ENCODE measurements around the gene PAFAH1B2.
"Not testable (repeated sequence)": the region's sequence is repeated elsewhere in the genome, so short reads cannot be mapped to it uniquely, and the experiment has no call there.

PAFAH1B2 gene

GRCh38 chr11:117204283-117205080, 60.4 kb downstream of the PAFAH1B2 start:
- Histone ChIP-seq H3K4me2 (no peak overlapping the region), H3K9ac (no peak overlapping the region), H3K4me3 (no peak overlapping the region), H4K20me1 (peaks cover 0 to 22% (median 0%) of the 10 kb centered on the region in 11 experiments; a peak in 3 of 22 replicates), H3K27ac (no peak overlapping the region), H3K4me1 (peaks cover 10 to 19% (median 13%) of the 10 kb centered on the region in 10 experiments; a peak in 15 of 20 replicates), H3K9me3 (replicated peaks in 1 of 11) (no peaks in the 10 kb centered on the region), H3K36me3 (peaks cover 19 to 44% (median 24%) of the 10 kb centered on the region in 11 experiments), H3K27me3 (no peaks in the 10 kb centered on the region)
- no peak for TF ChIP-seq Cebpa-rat (IDR thresholded peaks at IDR 0.05)

GRCh38 chr11:117205211-117205818, 61.2 kb downstream of the PAFAH1B2 start:
- H4K20me1 ChIP-seq: peaks cover 0 to 22% (median 0%) of the 10 kb centered on the region in 11 experiments; a peak in 3 of 22 replicates
- H3K4me2 ChIP-seq: no peak overlapping the region
- no peak overlapping the region for H3K4me3 ChIP-seq
- no peak for TF ChIP-seq Cebpa-rat (IDR thresholded peaks at IDR 0.05)
- H3K36me3 ChIP-seq: peaks cover 20 to 48% (median 26%) of the 10 kb centered on the region in 11 experiments
- no peaks in the 10 kb centered on the region for H3K27me3 ChIP-seq
- H3K9me3 ChIP-seq (replicated peaks in 1 of 11): no peaks in the 10 kb centered on the region
- H3K4me1 ChIP-seq: peaks cover 10 to 19% (median 13%) of the 10 kb centered on the region in 10 experiments; a peak in 15 of 20 replicates
- no peak overlapping the region for H3K27ac ChIP-seq
- no peak overlapping the region for H3K9ac ChIP-seq

- H3K4me2 ChIP-seq; H3K27ac ChIP-seq; H3K27me3 ChIP-seq; H3K4me3 ChIP-seq; H3K9me3 ChIP-seq (replicated peaks in 1 of 11); H3K9ac ChIP-seq: not testable (repeated sequence)
- H3K4me1 ChIP-seq: peaks cover 10 to 14% (median 12%) of the 10 kb centered on the region in 10 experiments; a peak in 15 of 20 replicates
- peaks cover 21 to 56% (median 33%) of the 10 kb centered on the region in 11 experiments for H3K36me3 ChIP-seq
- peaks cover 0 to 22% (median 0%) of the 10 kb centered on the region in 11 experiments; a peak in 3 of 22 replicates for H4K20me1 ChIP-seq
Observed at GRCh38 chr11:117206111-117206510, 62.0 kb downstream of the PAFAH1B2 start.

GRCh38 chr11:117206859-117207258, 62.8 kb downstream of the PAFAH1B2 start:
- not testable (repeated sequence) for H3K4me1 ChIP-seq; H3K9ac ChIP-seq; H3K9me3 ChIP-seq (replicated peaks in 1 of 11); H3K27me3 ChIP-seq; H3K4me2 ChIP-seq; H3K27ac ChIP-seq; H3K4me3 ChIP-seq
- Histone ChIP-seq H4K20me1 (peaks cover 0 to 18% (median 0%) of the 10 kb centered on the region in 11 experiments; a peak in 3 of 22 replicates), H3K36me3 (peaks cover 27 to 64% (median 41%) of the 10 kb centered on the region in 11 experiments)

- H3K4me1 ChIP-seq; H3K9ac ChIP-seq; H3K27ac ChIP-seq; H3K9me3 ChIP-seq (replicated peaks in 1 of 11); H3K4me3 ChIP-seq; H3K4me2 ChIP-seq; H3K27me3 ChIP-seq: not testable (repeated sequence)
- Histone ChIP-seq H3K36me3 (peaks cover 28 to 70% (median 44%) of the 10 kb centered on the region in 11 experiments), H4K20me1 (peaks cover 0 to 16% (median 0%) of the 10 kb centered on the region in 11 experiments; a peak in 3 of 22 replicates)
Observed at GRCh38 chr11:117207481-117207880, 63.4 kb downstream of the PAFAH1B2 start.

- H3K9ac ChIP-seq; H3K4me1 ChIP-seq; H3K27ac ChIP-seq; H3K27me3 ChIP-seq; H3K4me3 ChIP-seq; H3K9me3 ChIP-seq (replicated peaks in 1 of 11); H3K4me2 ChIP-seq: not testable (repeated sequence)
- peaks cover 37 to 70% (median 53%) of the 10 kb centered on the region in 11 experiments for H3K36me3 ChIP-seq
- H4K20me1 ChIP-seq: peaks cover 0 to 16% (median 0%) of the 10 kb centered on the region in 11 experiments; a peak in 3 of 22 replicates
Observed at GRCh38 chr11:117208710-117209109, 64.6 kb downstream of the PAFAH1B2 start.

GRCh38 chr11:117209351-117210125, 65.5 kb downstream of the PAFAH1B2 start:
- not testable (repeated sequence) for H3K9me3 ChIP-seq (replicated peaks in 1 of 11)

GRCh38 chr11:117210620-117211019, 66.5 kb downstream of the PAFAH1B2 start:
- H3K36me3 ChIP-seq: peaks cover 30 to 67% (median 47%) of the 10 kb centered on the region in 11 experiments
- H3K4me3 ChIP-seq: no peak overlapping the region
- H3K27me3 ChIP-seq: no peaks in the 10 kb centered on the region
- no peaks in the 10 kb centered on the region for H3K4me1 ChIP-seq
- no peak overlapping the region for H3K4me2 ChIP-seq
- H3K9me3 ChIP-seq (replicated peaks in 1 of 11): no peaks in the 10 kb centered on the region
- no peak for TF ChIP-seq Cebpa-rat (IDR thresholded peaks at IDR 0.05)
- no peak overlapping the region for H3K27ac ChIP-seq
- H3K9ac ChIP-seq: no peak overlapping the region
- H4K20me1 ChIP-seq: no peaks in the 10 kb centered on the region; a peak in 1 of 22 replicates

More at GRCh38 chr11:117209351-117210125, 65.5 kb downstream of the PAFAH1B2 start:
- peaks cover 37 to 70% (median 51%) of the 10 kb centered on the region in 11 experiments for H3K36me3 ChIP-seq
- not testable (repeated sequence) for H3K4me2 ChIP-seq, H3K27ac ChIP-seq, H3K9ac ChIP-seq, H3K27me3 ChIP-seq, H3K4me1 ChIP-seq, H3K4me3 ChIP-seq
- H4K20me1 ChIP-seq: peaks cover 0 to 10% (median 0%) of the 10 kb centered on the region in 11 experiments; a peak in 2 of 22 replicates
